Natural killer cell (primary cell): ENCODE results near the gene SDHAF1. TPM values are rescaled to one million over a fixed set of nuclear protein-coding genes. Genes with fewer than 3 reads are reported as not detected.
"Not testable (repeated sequence)": the region's sequence is repeated elsewhere in the genome, so short reads cannot be mapped to it uniquely, and the experiment has no call there.

Source experiments
- ATAC-seq, 3 donors: fragments of 150-1000 bp in 2 of 3; fragments of 200-7000 bp in 1 of 3; cut with Tn5 transposase; 1 replicate in 1 of 3; 2 replicates in 2 of 3; pipeline ENCODE4 v1.10.0; 2021; ENCODE audit warnings: mild to moderate bottlenecking in 2 of 3, moderate library complexity in 2 of 3
- DNase-seq, 2 donors: peaks; one replicate each; pipeline versions ENCODE4 v3.0.0 to v3.0.0-alpha.2; 2013 to 2021; ENCODE audit warnings: mixed read lengths in 1 of 2
- H3K27ac ChIP-seq: one replicate; pipeline ENCODE4 v1.5.1; 2013; ENCODE audit warnings: mild to moderate bottlenecking, low read length
- H3K27me3 ChIP-seq: one replicate; pipeline ENCODE4 v1.6.1; 2013; ENCODE audit warnings: low read length; ENCODE audit not compliant: control insufficient read depth, insufficient read depth
- H3K36me3 ChIP-seq: one replicate; pipeline ENCODE4 v1.6.1; 2013; ENCODE audit warnings: low read length; ENCODE audit not compliant: control insufficient read depth, insufficient read depth
- H3K4me1 ChIP-seq: one replicate; pipeline ENCODE4 v1.6.1; 2013; ENCODE audit warnings: low read length; ENCODE audit not compliant: control insufficient read depth, insufficient read depth
- H3K4me3 ChIP-seq: one replicate; pipeline ENCODE4 v1.5.1; 2013; ENCODE audit warnings: low read length
- H3K9me3 ChIP-seq: one replicate; pipeline ENCODE4 v1.6.1; 2013; ENCODE audit warnings: low read length; ENCODE audit not compliant: control insufficient read depth, insufficient read depth
- H3K27ac Mint-ChIP-seq, 2 donors: one replicate each; pipeline ENCODE4 v1.8.0; 2022; ENCODE audit warnings: mild to moderate bottlenecking in 2 of 2, mixed read lengths in 2 of 2, moderate library complexity in 1 of 2
- H3K27me3 Mint-ChIP-seq, 2 donors: one replicate each; pipeline ENCODE4 v1.8.0; 2022; ENCODE audit warnings: low read depth in 2 of 2, mixed read lengths in 2 of 2
- H3K36me3 Mint-ChIP-seq: one replicate; pipeline ENCODE4 v1.8.0; 2022; ENCODE audit warnings: mixed read lengths
- H3K4me1 Mint-ChIP-seq, 2 donors: one replicate each; pipeline ENCODE4 v1.8.0; 2022; ENCODE audit warnings: mixed read lengths in 2 of 2
- H3K4me3 Mint-ChIP-seq: one replicate; pipeline ENCODE4 v1.8.0; 2022; ENCODE audit warnings: mild to moderate bottlenecking, moderate library complexity, mixed read lengths
- H3K9me3 Mint-ChIP-seq, 2 donors: one replicate each; pipeline ENCODE4 v1.8.0; 2022; ENCODE audit warnings: mixed read lengths in 2 of 2
- WGBS: methylation state at CpG from one replicate; pipeline ENCODE4 v1.1.7; 2013; ENCODE audit warnings: missing lambda C conversion rate; ENCODE audit not compliant: insufficient coverage; 5-methylcytosine and 5-hydroxymethylcytosine counted together
- intact Hi-C: fragments of 100-400 bp; cut with micrococcal nuclease; formaldehyde crosslinking; loops from one replicate; pipeline ENCODE4 v1.14.2; 2022
- total RNA-seq, 4 donors: library from RNA; stranded (reverse); fragments of 120-200 nt in 1 of 4; gene quantifications; one replicate each; pipeline versions ENCODE4 v1.2.3 to v1.2.4, GENCODE V29; 2013 to 2022
- TF ChIP-seq, protein P1 (sequence below): fragments of 200-600 bp; IDR thresholded peaks from one replicate; pipeline ENCODE4 v1.8.0; 2022; ENCODE audit warnings: antibody characterized with exemption

The SDHAF1 gene
- total RNA-seq, 3 donors from 2014 or later (not counting 1 experiment from before 2014, with no cell fraction given): 9.2 to 12.1 (median 10.5) TPM

DNA sequence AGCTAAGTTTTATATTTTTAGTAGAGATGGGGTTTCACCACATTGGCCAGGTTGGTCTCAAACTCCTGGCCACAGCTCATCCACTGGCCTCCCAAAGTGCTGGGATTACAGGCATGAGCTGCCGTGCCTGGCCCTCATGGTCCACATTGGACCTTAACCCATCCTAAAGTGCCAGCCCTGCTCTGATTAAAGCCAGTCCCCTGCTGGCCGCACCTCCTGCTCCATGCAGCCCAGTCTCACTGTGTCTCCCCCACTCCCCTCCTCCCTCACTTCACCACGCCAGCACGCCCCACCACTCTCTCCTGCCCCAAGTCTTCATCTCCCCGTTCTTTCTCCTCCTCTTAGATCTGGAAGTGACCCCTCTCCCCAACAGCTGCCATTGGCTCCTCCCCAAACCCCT, 16.7 kb upstream of the SDHAF1 start:
- intact Hi-C loops: no loop called here
- ATAC-seq (no peak), DNase-seq (no peak)
- H3K36me3 ChIP-seq: no peaks in the 10 kb centered on the region
- Mint-ChIP-seq H3K4me3 (no peak overlapping the region), H3K4me1 (no peaks in the 10 kb centered on the region), H3K27ac (no peak overlapping the region), H3K27me3 (peaks cover 11 to 28% of the 10 kb centered on the region in 2 donors), H3K9me3 (no peaks in the 10 kb centered on the region), H3K36me3 (no peaks in the 10 kb centered on the region)
- no peaks in the 10 kb centered on the region for H3K9me3 ChIP-seq
- no peaks in the 10 kb centered on the region for H3K27me3 ChIP-seq
- TF ChIP-seq, protein P1, sequence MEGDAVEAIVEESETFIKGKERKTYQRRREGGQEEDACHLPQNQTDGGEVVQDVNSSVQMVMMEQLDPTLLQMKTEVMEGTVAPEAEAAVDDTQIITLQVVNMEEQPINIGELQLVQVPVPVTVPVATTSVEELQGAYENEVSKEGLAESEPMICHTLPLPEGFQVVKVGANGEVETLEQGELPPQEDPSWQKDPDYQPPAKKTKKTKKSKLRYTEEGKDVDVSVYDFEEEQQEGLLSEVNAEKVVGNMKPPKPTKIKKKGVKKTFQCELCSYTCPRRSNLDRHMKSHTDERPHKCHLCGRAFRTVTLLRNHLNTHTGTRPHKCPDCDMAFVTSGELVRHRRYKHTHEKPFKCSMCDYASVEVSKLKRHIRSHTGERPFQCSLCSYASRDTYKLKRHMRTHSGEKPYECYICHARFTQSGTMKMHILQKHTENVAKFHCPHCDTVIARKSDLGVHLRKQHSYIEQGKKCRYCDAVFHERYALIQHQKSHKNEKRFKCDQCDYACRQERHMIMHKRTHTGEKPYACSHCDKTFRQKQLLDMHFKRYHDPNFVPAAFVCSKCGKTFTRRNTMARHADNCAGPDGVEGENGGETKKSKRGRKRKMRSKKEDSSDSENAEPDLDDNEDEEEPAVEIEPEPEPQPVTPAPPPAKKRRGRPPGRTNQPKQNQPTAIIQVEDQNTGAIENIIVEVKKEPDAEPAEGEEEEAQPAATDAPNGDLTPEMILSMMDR: no peak
- H3K4me1 ChIP-seq: no peaks in the 10 kb centered on the region
- no peak overlapping the region for H3K27ac ChIP-seq
- H3K4me3 ChIP-seq: no peak overlapping the region
- 57% methylated on average over 5 of the region's 5 CpGs for WGBS

DNA sequence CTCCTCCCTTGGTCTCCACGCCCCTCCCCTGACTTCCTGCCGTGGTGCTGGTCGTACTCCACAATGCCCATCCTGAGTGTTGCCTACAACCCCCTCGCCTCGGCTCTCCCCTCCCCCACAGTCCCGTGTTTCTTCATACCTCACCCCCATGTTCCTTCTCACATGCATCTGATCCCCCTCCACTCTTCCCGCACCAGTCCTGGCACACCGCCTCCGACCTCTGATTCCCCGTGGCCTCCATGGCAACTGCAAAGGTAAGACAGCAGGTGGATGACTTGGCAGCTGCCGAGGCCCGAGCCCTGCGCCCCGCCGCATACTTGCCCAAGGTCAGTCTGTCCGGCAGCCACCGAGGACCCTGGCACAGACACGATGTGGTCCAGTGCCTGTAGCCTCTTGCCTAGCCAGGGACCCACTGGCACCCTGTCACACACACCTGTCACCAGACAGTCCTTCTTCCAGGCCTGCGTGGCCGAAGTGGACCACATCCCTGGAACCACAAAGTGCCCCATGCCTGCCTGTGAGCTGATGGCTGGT, 16.1 kb upstream of the SDHAF1 start:
- H3K4me1 ChIP-seq: no peaks in the 10 kb centered on the region
- intact Hi-C loops: no loop called here
- H3K4me3 ChIP-seq: no peak overlapping the region
- Mint-ChIP-seq H3K27ac (no peak overlapping the region), H3K36me3 (no peaks in the 10 kb centered on the region), H3K27me3 (peaks cover 12 to 32% of the 10 kb centered on the region in 2 donors), H3K4me3 (no peak overlapping the region), H3K9me3 (no peaks in the 10 kb centered on the region), H3K4me1 (no peaks in the 10 kb centered on the region)
- WGBS: 61% methylated on average over 20 of the region's 20 CpGs
- ATAC-seq (no peak), DNase-seq (no peak)
- H3K36me3 ChIP-seq: no peaks in the 10 kb centered on the region
- TF ChIP-seq, protein P1: no peak
- H3K9me3 ChIP-seq: no peaks in the 10 kb centered on the region
- no peaks in the 10 kb centered on the region for H3K27me3 ChIP-seq
- H3K27ac ChIP-seq: no peak overlapping the region

DNA sequence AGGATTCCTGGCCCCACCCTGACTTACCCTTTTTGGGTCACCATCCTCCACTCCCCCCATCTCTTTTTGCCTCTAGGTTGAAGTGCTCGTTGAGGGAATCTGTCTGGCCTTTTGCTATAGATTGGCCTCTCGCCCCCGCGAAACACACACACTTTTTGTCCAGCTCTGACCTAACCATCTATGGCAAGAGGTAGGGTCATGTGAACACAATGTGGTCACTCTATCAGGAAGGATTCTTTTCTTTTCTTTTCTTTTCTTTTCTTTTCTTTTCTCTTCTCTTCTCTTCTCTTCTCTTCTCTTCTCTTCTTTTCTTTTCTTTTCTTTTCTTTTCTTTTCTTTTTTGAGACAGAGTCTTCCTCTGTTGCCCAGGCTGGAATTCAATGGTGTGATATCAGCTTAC, 14.0 kb upstream of the SDHAF1 start:
- H3K4me1 ChIP-seq, H3K36me3 ChIP-seq, H3K4me3 Mint-ChIP-seq, H3K27ac Mint-ChIP-seq, H3K9me3 Mint-ChIP-seq, H3K27ac ChIP-seq, H3K36me3 Mint-ChIP-seq, H3K27me3 ChIP-seq, H3K9me3 ChIP-seq, H3K4me1 Mint-ChIP-seq, ATAC-seq, H3K4me3 ChIP-seq, DNase-seq, intact Hi-C loops: not testable (repeated sequence)
- 83% methylated on average over 2 of the region's 4 CpGs for WGBS
- H3K27me3 Mint-ChIP-seq: peaks cover 28 to 46% of the 10 kb centered on the region in 2 donors

DNA sequence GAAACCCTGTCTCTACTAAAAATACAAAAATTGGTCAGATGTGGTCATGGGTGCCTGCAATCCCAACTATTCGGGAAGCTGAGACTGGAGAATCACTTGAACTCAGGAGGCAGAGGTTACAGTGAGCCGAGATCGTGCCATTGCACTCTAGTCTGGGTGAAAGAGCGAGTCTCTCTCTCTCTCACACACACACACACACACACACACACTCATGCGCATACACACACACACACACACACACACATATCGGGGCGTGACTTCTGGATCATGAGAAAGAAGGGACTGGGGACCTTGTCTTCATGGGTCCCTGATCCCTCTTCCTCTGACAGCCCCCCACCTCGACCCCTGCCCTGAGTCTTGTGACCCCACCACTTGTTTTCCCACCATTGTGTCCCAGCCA, 11.8 kb upstream of the SDHAF1 start:
- ATAC-seq: no peak
- DNase-seq: no peak
- Mint-ChIP-seq H3K9me3 (no peaks in the 10 kb centered on the region), H3K27me3 (peaks cover 36 to 52% of the 10 kb centered on the region in 2 donors), H3K36me3 (no peaks in the 10 kb centered on the region), H3K27ac (no peak overlapping the region), H3K4me3 (no peak overlapping the region), H3K4me1 (peaks cover 0 to 8% of the 10 kb centered on the region in 2 donors)
- WGBS: 84% methylated on average over 8 of the region's 8 CpGs
- Histone ChIP-seq H3K4me1 (peaks cover 9% of the 10 kb centered on the region), H3K9me3 (no peaks in the 10 kb centered on the region), H3K36me3 (no peaks in the 10 kb centered on the region), H3K4me3 (no peak overlapping the region), H3K27me3 (peaks cover 15% of the 10 kb centered on the region), H3K27ac (no peak overlapping the region)
- TF ChIP-seq, protein P1: no peak
- intact Hi-C loops: no loop called here
